H1 (cell line): ENCODE measurements around the gene PDZD2. TPM values are rescaled to one million over a fixed set of nuclear protein-coding genes. Genes with fewer than 3 reads are reported as not detected.

Experiments used
- CTCF ChIA-PET: fragments of 300-600 bp; sonication (Branson Sonifier 250); formaldehyde crosslinking; loops from one replicate; lab custom pipeline; 2021; ENCODE audit not compliant: partially characterized antibody; lab: Charles Lee
- POLR2A ChIA-PET: fragments of 300-600 bp; sonication (Branson Sonifier 250); formaldehyde crosslinking; loops from one replicate; lab custom pipeline; 2021; ENCODE audit warnings: inconsistent platforms; ENCODE audit not compliant: partially characterized antibody; lab: Charles Lee
- DNase-seq, 2 experiments: peaks; one replicate each; pipeline versions ENCODE4 v3.0.0 to v3.0.0-alpha.2; 2010 to 2022; ENCODE audit warnings: low spot score in 2 of 2, low read depth in 1 of 2, mixed read lengths in 1 of 2
- FAIRE-seq: peaks from 2 replicates; lab custom pipeline; 2011; peaks lifted over from hg19 to GRCh38; lab: Jason Lieb, UNC
- H2AFZ ChIP-seq: 2 replicates; pipeline ENCODE4 v1.8.1; 2012; ENCODE audit warnings: low read length, inconsistent platforms
- H2AK5ac ChIP-seq: 2 replicates; pipeline ENCODE4 v1.6.1; 2013; ENCODE audit warnings: low read depth, low read length
- H2BK120ac ChIP-seq: replicated peaks from 2 replicates; pipeline ENCODE3; 2013; ENCODE audit warnings: low read depth, low read length, inconsistent platforms
- H2BK12ac ChIP-seq: 2 replicates; pipeline ENCODE4 v1.6.1; 2013; ENCODE audit warnings: low read depth, low read length
- H2BK15ac ChIP-seq: 2 replicates; pipeline ENCODE4 v1.6.1; 2013; ENCODE audit warnings: low read length
- H2BK20ac ChIP-seq: 2 replicates; pipeline ENCODE4 v1.6.1; 2013; ENCODE audit warnings: low read length
- H2BK5ac ChIP-seq: 2 replicates; pipeline ENCODE4 v1.6.1; 2013; ENCODE audit warnings: low read depth, low read length
- H3K14ac ChIP-seq: 2 replicates; pipeline ENCODE4 v1.6.1; 2013; ENCODE audit warnings: inconsistent platforms; ENCODE audit not compliant: insufficient read length
- H3K18ac ChIP-seq: 2 replicates; pipeline ENCODE4 v1.6.1; 2013; ENCODE audit warnings: low read length; ENCODE audit errors: extremely low read depth
- H3K23ac ChIP-seq: 2 replicates; pipeline ENCODE4 v1.6.1; 2013; ENCODE audit warnings: inconsistent platforms; ENCODE audit not compliant: insufficient read length
- H3K23me2 ChIP-seq: 2 replicates; pipeline ENCODE4 v1.6.1; 2013; ENCODE audit warnings: low read depth, low read length
- H3K27ac ChIP-seq: 2 replicates; pipeline ENCODE4 v1.6.1; 2011; ENCODE audit warnings: low read depth, low read length, inconsistent platforms
- H3K27me3 ChIP-seq, 4 experiments: replicated peaks in 1 of 4; 1 replicate in 1 of 4; 2 replicates in 3 of 4; pipeline versions ENCODE4 v1.6.1 to v1.8.1; 2011 to 2013; ENCODE audit warnings: low read length in 3 of 4, mild to moderate bottlenecking in 3 of 4, inconsistent platforms in 2 of 4, mixed read lengths in 2 of 4, moderate library complexity in 1 of 4; ENCODE audit not compliant: control insufficient read depth in 3 of 4, insufficient read depth in 3 of 4; ENCODE audit errors: extremely low read depth in 1 of 4
- H3K36me3 ChIP-seq, 4 experiments: 2 replicates each; pipeline versions ENCODE4 v1.6.1 to v1.8.1; 2011 to 2013; ENCODE audit warnings: mild to moderate bottlenecking in 4 of 4, low read length in 3 of 4, moderate library complexity in 2 of 4, control low read depth in 1 of 4, inconsistent platforms in 1 of 4; ENCODE audit not compliant: insufficient read depth in 4 of 4, control insufficient read depth in 2 of 4
- H3K4ac ChIP-seq: replicated peaks from 2 replicates; pipeline ENCODE3; 2013; ENCODE audit warnings: low read length, low read depth, mixed read lengths, inconsistent platforms; ENCODE audit not compliant: insufficient read length
- H3K4me1 ChIP-seq, 4 experiments: replicated peaks in 1 of 4; 1 replicate in 1 of 4; 2 replicates in 3 of 4; pipeline versions ENCODE4 v1.6.1 to v1.8.1; 2011 to 2013; ENCODE audit warnings: low read length in 3 of 4, inconsistent platforms in 2 of 4, mixed read lengths in 1 of 4; ENCODE audit not compliant: insufficient read depth in 4 of 4, control insufficient read depth in 3 of 4
- H3K4me2 ChIP-seq, 2 experiments: 2 replicates each; pipeline versions ENCODE4 v1.6.1 to v1.8.1; 2011 to 2013; ENCODE audit warnings: low read depth in 2 of 2, low read length in 2 of 2, control low read depth in 1 of 2, inconsistent platforms in 1 of 2, mild to moderate bottlenecking in 1 of 2; ENCODE audit not compliant: insufficient read depth in 1 of 2
- H3K4me3 ChIP-seq, 4 experiments: fragments of 200-600, 300-600 bp in 1 of 4; sonication (generic), shearing (Covaris generic), sonication (Bioruptor Twin) in 1 of 4; 2 replicates each; pipeline versions ENCODE4 v1.5.1 to v1.8.1; 2011 to 2016; ENCODE audit warnings: low read length in 4 of 4, low read depth in 3 of 4, control low read depth in 2 of 4, inconsistent platforms in 2 of 4, mild to moderate bottlenecking in 2 of 4, mixed read lengths in 1 of 4, moderate library complexity in 1 of 4; ENCODE audit not compliant: insufficient read depth in 2 of 4; ENCODE audit errors: extremely low read depth in 1 of 4
- H3K56ac ChIP-seq: replicated peaks from 2 replicates; pipeline ENCODE3; 2013; ENCODE audit warnings: low read depth, mild to moderate bottlenecking, mixed read lengths, low read length, inconsistent platforms; ENCODE audit not compliant: insufficient read length
- H3K79me1 ChIP-seq: 2 replicates; pipeline ENCODE4 v1.6.1; 2013; ENCODE audit warnings: low read depth, low read length, control low read depth
- H3K79me2 ChIP-seq, 2 experiments: 2 replicates each; pipeline versions ENCODE4 v1.6.1 to v1.8.1; 2012 to 2013; ENCODE audit warnings: low read length in 2 of 2, mild to moderate bottlenecking in 2 of 2, inconsistent platforms in 1 of 2; ENCODE audit not compliant: insufficient read depth in 2 of 2, control insufficient read depth in 1 of 2
- H3K9ac ChIP-seq, 4 experiments: replicated peaks in 1 of 4; 1 replicate in 1 of 4; 2 replicates in 3 of 4; pipeline versions ENCODE4 v1.6.1 to v1.8.1; 2011 to 2013; ENCODE audit warnings: low read depth in 3 of 4, low read length in 3 of 4, control low read depth in 2 of 4, mild to moderate bottlenecking in 2 of 4, moderate library complexity in 2 of 4, inconsistent platforms in 1 of 4; ENCODE audit errors: extremely low read depth in 1 of 4
- H3K9me3 ChIP-seq, 2 experiments: 2 replicates each; pipeline versions ENCODE4 v1.6.1 to v1.8.1; 2012 to 2013; ENCODE audit warnings: mild to moderate bottlenecking in 2 of 2, moderate library complexity in 2 of 2, control low read depth in 1 of 2, inconsistent platforms in 1 of 2, low read depth in 1 of 2, low read length in 1 of 2, mixed read lengths in 1 of 2; ENCODE audit not compliant: insufficient read depth in 2 of 2
- H4K20me1 ChIP-seq, 2 experiments: replicated peaks in 1 of 2; 2 replicates each; pipeline versions ENCODE3 to v1.8.1; 2011 to 2013; ENCODE audit warnings: inconsistent platforms in 2 of 2, low read length in 2 of 2, mild to moderate bottlenecking in 1 of 2; ENCODE audit not compliant: insufficient read depth in 2 of 2, control insufficient read depth in 1 of 2
- H4K5ac ChIP-seq: 2 replicates; pipeline ENCODE4 v1.6.1; 2013; ENCODE audit warnings: low read length, low read depth, mixed read lengths, inconsistent platforms; ENCODE audit not compliant: insufficient read length
- H4K8ac ChIP-seq: 2 replicates; pipeline ENCODE4 v1.8.0; 2013; ENCODE audit warnings: mild to moderate bottlenecking, moderate library complexity, low read length, inconsistent platforms; ENCODE audit not compliant: insufficient read depth; ENCODE audit errors: extremely low read depth
- H4K91ac ChIP-seq: replicated peaks from 2 replicates; pipeline ENCODE3; 2013; ENCODE audit warnings: low read length, mixed read lengths, inconsistent platforms; ENCODE audit not compliant: insufficient read length
- E2F6 ChIP-seq: IDR thresholded peaks from 2 replicates; pipeline ENCODE4 v1.6.1; 2012; ENCODE audit warnings: inconsistent platforms
- POLR2AphosphoS5 ChIP-seq: IDR thresholded peaks from 2 replicates; pipeline ENCODE4 v1.6.1; 2011; ENCODE audit warnings: low read depth, low read length
- RXRA ChIP-seq: IDR thresholded peaks from 2 replicates; pipeline ENCODE4 v1.6.1; 2011; ENCODE audit warnings: low read depth, mild to moderate bottlenecking, low read length, moderate library complexity; ENCODE audit not compliant: insufficient read depth
- WGBS, 2 experiments: shearing (Covaris generic) in 1 of 2; methylation state at CpG; one replicate each; pipeline versions ENCODE4 v1.1.6 to v1.1.7; 2013 to 2015; ENCODE audit warnings: low lambda C conversion rate in 2 of 2, mixed read lengths in 2 of 2, inconsistent platforms in 1 of 2, low coverage in 1 of 2, missing lambda C conversion rate in 1 of 2; ENCODE audit not compliant: insufficient replicate concordance in 2 of 2, insufficient coverage in 1 of 2, insufficient read length in 1 of 2; ENCODE audit errors: extremely low coverage in 1 of 2, missing lambda C conversion rate in 1 of 2; 5-methylcytosine and 5-hydroxymethylcytosine counted together
- polyA plus RNA-seq, 7 experiments: library from polyadenylated mRNA; depleted of rRNA in 3 of 7; stranded (reverse) in 5 of 7; unstranded in 2 of 7; fragments of >200 nt in 5 of 7; fragments of 200-250 nt in 2 of 7; gene quantifications; 1 replicate in 5 of 7; 2 replicates in 1 of 7; 4 replicates in 1 of 7; pipeline versions ENCODE4 v1.2.1 to v1.2.3, GENCODE V29; 2011 to 2013; ENCODE audit warnings: missing spikeins in 2 of 7, mixed read lengths in 2 of 7
- total RNA-seq: library from RNA; stranded (reverse); fragmentation: NEBNext Ultra II Directional; extraction: Animal tissue kit (Norgen Biotek cat#: 25700); gene quantifications from 2 replicates; pipeline ENCODE4 v1.2.1, GENCODE V29; 2021

PDZD2 gene
- total and polyA plus RNA-seq, 2 of the 8 experiments (the other 6 are each of a cell fraction or from before 2014, with no cell fraction given) = 1.2 to 6.8 TPM

GRCh38 chr5:31962351-31962751 is 323.4 kb downstream of the PDZD2 start:
- no peak overlapping the region for H3K4me3 ChIP-seq
- 80% methylated on average over 6 of the region's 6 CpGs; no CpG with 5 or more reads in 1 of the 2 experiments for WGBS, 2 experiments
- no peaks in the 10 kb centered on the region for H3K9me3 ChIP-seq
- no peak overlapping the region for H2BK12ac ChIP-seq
- peaks cover 0 to 14% (median 5%) of the 10 kb centered on the region in 4 experiments for H3K4me1 ChIP-seq
- H2BK15ac ChIP-seq = no peak overlapping the region
- H3K27me3 ChIP-seq = no peaks in the 10 kb centered on the region
- no peak overlapping the region for H4K8ac ChIP-seq
- no peak overlapping the region for H4K91ac ChIP-seq
- H2BK20ac ChIP-seq = no peak overlapping the region
- H4K20me1 ChIP-seq = no peaks in the 10 kb centered on the region
- no peak overlapping the region for H2BK120ac ChIP-seq
- no peak overlapping the region for H3K23ac ChIP-seq
- no peak for DNase-seq
- TF ChIP-seq POLR2AphosphoS5 (no peak), RXRA (no peak), E2F6 (0 out of 2 replicates have a peak, but pooled peaks have one; percentile 17)
- TF ChIP-seq, all 59 proteins: peak for 1
- Histone ChIP-seq H3K27ac (no peak overlapping the region), H3K9ac (no peak overlapping the region), H3K23me2 (no peaks in the 10 kb centered on the region), H2AFZ (no peak overlapping the region), H4K5ac (no peak overlapping the region), H3K4me2 (no peak overlapping the region), H3K14ac (no peak overlapping the region), H3K56ac (no peak overlapping the region), H3K79me1 (no peaks in the 10 kb centered on the region), H2BK5ac (no peak overlapping the region), H3K4ac (no peak overlapping the region), H3K79me2 (no peaks in the 10 kb centered on the region), H3K36me3 (no peaks in the 10 kb centered on the region; a peak in 2 of 8 replicates), H2AK5ac (no peak overlapping the region), H3K18ac (no peak overlapping the region)
- FAIRE-seq = no peak
- ChIA-PET CTCF (interaction anchor here (1.1 to 2.6 kb wide), 6 partner anchors 9 to 269 kb away, joined by 3 to 9 read pairs (median 4); no protein-coding TSS in a partner anchor), POLR2A (no interaction called here)
